ENCODE measurements around the gene ACKR2. TPM values are rescaled to one million over a fixed set of nuclear protein-coding genes. Genes with fewer than 3 reads are reported as not detected.

The ACKR2 gene
- total and polyA plus RNA-seq, 2 donors (not counting 3 experiments of a cell fraction or from before 2014, with no cell fraction given): 0.01 TPM; not detected in 1

- no peak for DNase-seq (ENCODE audit: low read depth, low spot score)
- Histone ChIP-seq H3K27ac (ENCODE audit: insufficient read depth, low read depth, low read length) (no peak overlapping the region), H3K4me3 (replicated peaks in 1 of 3; ENCODE audit: insufficient read depth in 1 of 3, low read depth in 1 of 3, low read length in 3 of 3) (no peak overlapping the region), H3K79me2 (ENCODE audit: control insufficient read depth, insufficient read depth, low read length) (no peaks in the 10 kb centered on the region), H3K9me3 (replicated peaks; ENCODE audit: control insufficient read depth, insufficient read depth, low read length) (no peaks in the 10 kb centered on the region), H3K36me3 (ENCODE audit: control insufficient read depth in 2 of 2, extremely low read depth in 1 of 2, insufficient read depth in 2 of 2, low read length in 2 of 2) (no peaks in the 10 kb centered on the region), H3K9me1 (replicated peaks; ENCODE audit: control insufficient read depth, extremely low read depth, insufficient read depth, low read length) (no peaks in the 10 kb centered on the region), H3K4me2 (ENCODE audit: insufficient read depth, low read length) (no peak overlapping the region), H3K4me1 (ENCODE audit: control insufficient read depth, extremely low read depth, insufficient read depth, low read length) (no peaks in the 10 kb centered on the region), H3K27me3 (ENCODE audit: control insufficient read depth in 2 of 2, insufficient read depth in 2 of 2, low read length in 2 of 2) (peaks cover 0 to 4% of the 10 kb centered on the region in 2 experiments), H4K20me1 (replicated peaks; ENCODE audit: control insufficient read depth, extremely low read depth, insufficient read depth, low read length) (no peaks in the 10 kb centered on the region), H3K9ac (replicated peaks; ENCODE audit: extremely low read depth, insufficient read depth, low read length) (no peak overlapping the region), H2AFZ (ENCODE audit: low read depth, low read length) (no peak overlapping the region)
- ChIA-PET POLR2A (no interaction called here), CTCF (no interaction called here)
- no peak for TF ChIP-seq FOS (IDR thresholded peaks at IDR 0.05; ENCODE audit: borderline replicate concordance, insufficient read depth, low read length)
- FAIRE-seq: no peak
- intact Hi-C loops (cut with micrococcal nuclease) (no loop called here), dilution Hi-C loops (cut with MboI; ENCODE audit: extremely low pct_ligation_motif_present, low sequenced_read_pairs) (no loop called here)
- no TSS peak for BruUV-seq (replicated peaks)
These were observed 81.8 kb downstream of the ACKR2 start for GRCh38 chr3:42891042-42891441.

DNA sequence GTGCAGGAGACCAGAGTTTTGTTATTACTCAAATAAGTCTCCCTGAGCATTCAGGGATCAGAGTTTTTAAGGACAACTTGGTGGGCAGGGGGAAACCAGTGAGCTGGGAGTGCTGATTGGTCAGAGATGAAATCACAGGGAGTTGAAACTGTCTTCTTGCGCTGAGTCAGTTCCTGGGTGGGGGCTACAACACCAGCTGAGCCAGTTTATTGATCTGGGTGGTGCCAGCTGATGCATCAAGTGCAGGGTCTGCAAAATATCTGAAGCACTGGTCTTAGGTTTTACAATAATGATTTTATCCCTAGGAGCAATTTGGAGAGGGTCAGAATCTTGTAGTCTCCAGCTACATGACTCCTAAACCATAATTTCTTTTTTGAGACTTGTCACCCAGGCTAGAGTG lies 82.9 kb downstream of the ACKR2 start:
- TF ChIP-seq EZH2 (IDR thresholded peaks at IDR 0.05; ENCODE audit: borderline replicate concordance, low read depth, low read length, severe bottlenecking) (no peak), MAX (IDR thresholded peaks at IDR 0.05; ENCODE audit: insufficient read depth, insufficient read length) (no peak), JUN (IDR thresholded peaks at IDR 0.05; ENCODE audit: borderline replicate concordance, insufficient read depth, insufficient read length, low read depth) (no peak), POLR2AphosphoS5 (IDR thresholded peaks at IDR 0.05; ENCODE audit: insufficient read depth, low read depth, low read length) (no peak), POLR2A (IDR thresholded peaks at IDR 0.05; ENCODE audit: low read depth, low read length) (no peak), FOS (IDR thresholded peaks at IDR 0.05; ENCODE audit: borderline replicate concordance, insufficient read depth, low read length) (no peak), MYC (IDR thresholded peaks at IDR 0.05; ENCODE audit: low read depth, low read length) (no peak), GATA2 (IDR thresholded peaks at IDR 0.05; ENCODE audit: insufficient read depth, insufficient read length, low read depth, low read length) (no peak)
- TF ChIP-seq, protein P1, sequence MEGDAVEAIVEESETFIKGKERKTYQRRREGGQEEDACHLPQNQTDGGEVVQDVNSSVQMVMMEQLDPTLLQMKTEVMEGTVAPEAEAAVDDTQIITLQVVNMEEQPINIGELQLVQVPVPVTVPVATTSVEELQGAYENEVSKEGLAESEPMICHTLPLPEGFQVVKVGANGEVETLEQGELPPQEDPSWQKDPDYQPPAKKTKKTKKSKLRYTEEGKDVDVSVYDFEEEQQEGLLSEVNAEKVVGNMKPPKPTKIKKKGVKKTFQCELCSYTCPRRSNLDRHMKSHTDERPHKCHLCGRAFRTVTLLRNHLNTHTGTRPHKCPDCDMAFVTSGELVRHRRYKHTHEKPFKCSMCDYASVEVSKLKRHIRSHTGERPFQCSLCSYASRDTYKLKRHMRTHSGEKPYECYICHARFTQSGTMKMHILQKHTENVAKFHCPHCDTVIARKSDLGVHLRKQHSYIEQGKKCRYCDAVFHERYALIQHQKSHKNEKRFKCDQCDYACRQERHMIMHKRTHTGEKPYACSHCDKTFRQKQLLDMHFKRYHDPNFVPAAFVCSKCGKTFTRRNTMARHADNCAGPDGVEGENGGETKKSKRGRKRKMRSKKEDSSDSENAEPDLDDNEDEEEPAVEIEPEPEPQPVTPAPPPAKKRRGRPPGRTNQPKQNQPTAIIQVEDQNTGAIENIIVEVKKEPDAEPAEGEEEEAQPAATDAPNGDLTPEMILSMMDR (IDR thresholded peaks at IDR 0.05; ENCODE audit: extremely low read depth in 1 of 2, insufficient read depth in 1 of 2, low read depth in 1 of 2, low read length in 2 of 2): no peak
- Histone ChIP-seq H3K27me3 (ENCODE audit: control insufficient read depth in 2 of 2, insufficient read depth in 2 of 2, low read length in 2 of 2) (peaks cover 0 to 4% of the 10 kb centered on the region in 2 experiments), H3K9me3 (replicated peaks; ENCODE audit: control insufficient read depth, insufficient read depth, low read length) (no peaks in the 10 kb centered on the region), H4K20me1 (replicated peaks; ENCODE audit: control insufficient read depth, extremely low read depth, insufficient read depth, low read length) (no peaks in the 10 kb centered on the region), H3K27ac (ENCODE audit: insufficient read depth, low read depth, low read length) (no peak overlapping the region), H3K79me2 (ENCODE audit: control insufficient read depth, insufficient read depth, low read length) (no peaks in the 10 kb centered on the region), H3K36me3 (ENCODE audit: control insufficient read depth in 2 of 2, extremely low read depth in 1 of 2, insufficient read depth in 2 of 2, low read length in 2 of 2) (no peaks in the 10 kb centered on the region), H3K9me1 (replicated peaks; ENCODE audit: control insufficient read depth, extremely low read depth, insufficient read depth, low read length) (no peaks in the 10 kb centered on the region), H2AFZ (ENCODE audit: low read depth, low read length) (no peak overlapping the region), H3K9ac (replicated peaks; ENCODE audit: extremely low read depth, insufficient read depth, low read length) (no peak overlapping the region), H3K4me2 (ENCODE audit: insufficient read depth, low read length) (no peak overlapping the region), H3K4me3 (replicated peaks in 1 of 3; ENCODE audit: insufficient read depth in 1 of 3, low read depth in 1 of 3, low read length in 3 of 3) (no peak overlapping the region), H3K4me1 (ENCODE audit: control insufficient read depth, extremely low read depth, insufficient read depth, low read length) (no peaks in the 10 kb centered on the region)
- intact Hi-C loops (cut with micrococcal nuclease): no loop called here
- ChIA-PET POLR2A (no interaction called here), CTCF (no interaction called here)
- DNase-seq (ENCODE audit: low read depth, low spot score): no peak
- no TSS peak for BruUV-seq (replicated peaks)
- no peak for FAIRE-seq
- dilution Hi-C loops (cut with MboI; ENCODE audit: extremely low pct_ligation_motif_present, low sequenced_read_pairs): no loop called here

Measured in endothelial cell of umbilical vein (primary cell).